Caco-2 (cell line): ENCODE results near the gene HSD17B11. TPM values are rescaled to one million over a fixed set of nuclear protein-coding genes. Genes with fewer than 3 reads are reported as not detected.

ENCODE experiments used
- BruUV-seq: library from RNA; stranded (reverse); fragments of 400-500 nt; replicated peaks from 2 replicates; lab custom pipeline; 2021; lab: Mats Ljungman, UMichigan
- CTCF ChIA-PET: fragments of 300-600 bp; sonication (Branson Sonifier 250); formaldehyde crosslinking; loops from one replicate; lab custom pipeline; 2022; ENCODE audit warnings: antibody characterized with exemption; lab: Charles Lee
- POLR2A ChIA-PET: fragments of 300-600 bp; sonication (Branson Sonifier 250); formaldehyde crosslinking; loops from one replicate; lab custom pipeline; 2022; ENCODE audit warnings: antibody characterized with exemption; lab: Charles Lee
- DNase-seq, 2 experiments: peaks; one replicate each; pipeline versions ENCODE4 v3.0.0 to v3.0.0-alpha.2; 2020 to 2022
- H3K27me3 ChIP-seq: replicated peaks from 2 replicates; pipeline ENCODE4 v1.6.0; 2011; ENCODE audit warnings: low read length; ENCODE audit not compliant: control insufficient read depth, insufficient read depth
- H3K36me3 ChIP-seq: 2 replicates; pipeline ENCODE4 v1.5.1; 2011; ENCODE audit warnings: low read length; ENCODE audit not compliant: control insufficient read depth, insufficient read depth
- H3K4me1 ChIP-seq: fragments of 250-450 bp; sonication (Bioruptor Pico); 2 replicates; pipeline ENCODE4 v1.5.1; 2020; ENCODE audit warnings: mild to moderate bottlenecking
- H3K4me3 ChIP-seq: 2 replicates; pipeline ENCODE4 v1.5.1; 2011; ENCODE audit warnings: low read depth, mild to moderate bottlenecking, control low read depth, low read length
- H3K9me3 ChIP-seq: fragments of 250-450 bp; sonication (Bioruptor Pico); 2 replicates; pipeline ENCODE4 v1.5.1; 2020; ENCODE audit warnings: mild to moderate bottlenecking, moderate library complexity
- H3K27ac Mint-ChIP-seq: one replicate; pipeline ENCODE4 v1.8.0; 2022; ENCODE audit warnings: mixed read lengths; ENCODE audit not compliant: unreplicated experiment
- H3K27me3 Mint-ChIP-seq: one replicate; pipeline ENCODE4 v1.8.0; 2022; ENCODE audit warnings: mixed read lengths; ENCODE audit not compliant: insufficient read depth, unreplicated experiment
- H3K36me3 Mint-ChIP-seq: one replicate; pipeline ENCODE4 v1.8.0; 2022; ENCODE audit warnings: mild to moderate bottlenecking, mixed read lengths; ENCODE audit not compliant: insufficient read depth, unreplicated experiment
- H3K4me1 Mint-ChIP-seq: one replicate; pipeline ENCODE4 v1.8.0; 2022; ENCODE audit warnings: low read depth, mixed read lengths; ENCODE audit not compliant: unreplicated experiment
- H3K4me3 Mint-ChIP-seq: one replicate; pipeline ENCODE4 v1.8.0; 2022; ENCODE audit warnings: mild to moderate bottlenecking, moderate library complexity, mixed read lengths; ENCODE audit not compliant: unreplicated experiment
- H3K9me3 Mint-ChIP-seq: one replicate; pipeline ENCODE4 v1.8.0; 2022; ENCODE audit warnings: mixed read lengths; ENCODE audit not compliant: unreplicated experiment
- intact Hi-C: fragments of 100-400 bp; cut with micrococcal nuclease; formaldehyde crosslinking; loops from one replicate; pipeline ENCODE4 v1.10.0; 2022; ENCODE audit not compliant: unreplicated experiment
- total RNA-seq: library from RNA; stranded (reverse); gene quantifications from 2 replicates; pipeline ENCODE4 v1.2.3, GENCODE V29; 2022
- TF ChIP-seq, protein P1 (sequence below), 2 experiments: fragments of 200-600 bp in 1 of 2; IDR thresholded peaks; 1 replicate in 1 of 2; 2 replicates in 1 of 2; pipeline versions ENCODE4 v1.5.1 to v1.8.0; 2011 to 2022; ENCODE audit warnings: antibody characterized with exemption in 1 of 2, control low read depth in 1 of 2, inconsistent platforms in 1 of 2, low read depth in 1 of 2, low read length in 1 of 2, mild to moderate bottlenecking in 1 of 2, moderate library complexity in 1 of 2; ENCODE audit not compliant: insufficient read depth in 1 of 2, severe bottlenecking in 1 of 2, unreplicated experiment in 1 of 2

The HSD17B11 gene
- total RNA-seq, 1 experiment from 2014 or later: 42.8 TPM

DNA sequence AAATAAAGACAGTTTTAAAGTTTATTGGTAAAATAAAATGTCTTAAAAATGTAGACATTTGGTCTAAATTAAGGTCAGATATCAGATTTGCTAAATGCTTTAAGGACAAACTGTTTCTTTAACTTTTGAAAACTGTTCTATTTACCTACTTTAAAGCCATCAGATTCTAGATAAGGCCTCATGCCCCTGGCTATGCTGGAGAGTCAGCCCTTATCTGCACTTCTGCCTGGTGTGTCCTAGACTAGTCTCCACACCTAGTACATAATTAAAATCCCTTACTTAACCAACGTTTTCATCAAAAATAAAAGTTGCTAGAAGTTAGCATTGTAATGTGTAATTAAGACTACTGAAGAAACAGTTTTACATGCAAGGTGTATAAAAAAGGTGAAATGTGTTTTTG is 25.6 kb downstream of the HSD17B11 start:
- intact Hi-C loops: no loop called here
- ChIA-PET POLR2A (no interaction called here), CTCF (no interaction called here)
- H3K27me3 ChIP-seq: no peaks in the 10 kb centered on the region
- peak; percentile 29 to 41 for DNase-seq
- peaks cover 23% of the 10 kb centered on the region for H3K4me1 ChIP-seq
- peak overlapping the region; percentile 65 for H3K27ac Mint-ChIP-seq
- H3K9me3 ChIP-seq: no peaks in the 10 kb centered on the region
- no TSS peak for BruUV-seq
- TF ChIP-seq, protein P1, sequence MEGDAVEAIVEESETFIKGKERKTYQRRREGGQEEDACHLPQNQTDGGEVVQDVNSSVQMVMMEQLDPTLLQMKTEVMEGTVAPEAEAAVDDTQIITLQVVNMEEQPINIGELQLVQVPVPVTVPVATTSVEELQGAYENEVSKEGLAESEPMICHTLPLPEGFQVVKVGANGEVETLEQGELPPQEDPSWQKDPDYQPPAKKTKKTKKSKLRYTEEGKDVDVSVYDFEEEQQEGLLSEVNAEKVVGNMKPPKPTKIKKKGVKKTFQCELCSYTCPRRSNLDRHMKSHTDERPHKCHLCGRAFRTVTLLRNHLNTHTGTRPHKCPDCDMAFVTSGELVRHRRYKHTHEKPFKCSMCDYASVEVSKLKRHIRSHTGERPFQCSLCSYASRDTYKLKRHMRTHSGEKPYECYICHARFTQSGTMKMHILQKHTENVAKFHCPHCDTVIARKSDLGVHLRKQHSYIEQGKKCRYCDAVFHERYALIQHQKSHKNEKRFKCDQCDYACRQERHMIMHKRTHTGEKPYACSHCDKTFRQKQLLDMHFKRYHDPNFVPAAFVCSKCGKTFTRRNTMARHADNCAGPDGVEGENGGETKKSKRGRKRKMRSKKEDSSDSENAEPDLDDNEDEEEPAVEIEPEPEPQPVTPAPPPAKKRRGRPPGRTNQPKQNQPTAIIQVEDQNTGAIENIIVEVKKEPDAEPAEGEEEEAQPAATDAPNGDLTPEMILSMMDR (IDR thresholded peaks at IDR 0.05; ENCODE audit: insufficient read depth in 1 of 2, low read depth in 1 of 2, low read length in 1 of 2, severe bottlenecking in 1 of 2, unreplicated experiment in 1 of 2): no peak
- peaks cover 36% of the 10 kb centered on the region for H3K36me3 Mint-ChIP-seq
- no peak overlapping the region for H3K4me3 Mint-ChIP-seq
- no peaks in the 10 kb centered on the region for H3K9me3 Mint-ChIP-seq
- peaks cover 18% of the 10 kb centered on the region for H3K4me1 Mint-ChIP-seq
- no peaks in the 10 kb centered on the region for H3K27me3 Mint-ChIP-seq
- H3K36me3 ChIP-seq: peaks cover 3% of the 10 kb centered on the region; the same call in 1 of the 2 replicates
- H3K4me3 ChIP-seq: no peak overlapping the region

DNA sequence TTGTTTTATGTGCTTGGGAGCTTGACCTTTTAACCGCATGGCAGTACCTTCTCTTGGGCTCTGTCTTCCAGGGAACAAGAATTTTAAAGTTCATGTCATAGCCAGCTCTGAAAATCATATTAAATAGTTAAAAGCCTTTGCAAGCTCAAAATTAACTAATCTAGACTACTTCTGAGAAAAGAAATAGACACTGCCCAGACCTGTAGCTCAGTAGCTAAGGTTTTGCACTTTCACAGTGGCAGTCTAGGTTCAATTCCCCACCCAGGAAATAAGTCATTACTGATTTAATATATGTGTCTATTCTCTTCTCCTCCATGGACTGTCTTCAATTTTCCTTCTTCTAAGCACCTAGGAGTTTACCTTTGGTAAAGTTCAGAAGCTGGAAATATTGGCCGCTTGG is 27.4 kb downstream of the HSD17B11 start:
- no peak overlapping the region for H3K4me3 Mint-ChIP-seq
- Histone ChIP-seq H3K27me3 (no peaks in the 10 kb centered on the region), H3K4me3 (no peak overlapping the region), H3K9me3 (no peaks in the 10 kb centered on the region), H3K36me3 (peaks cover 3% of the 10 kb centered on the region; the same call in 1 of the 2 replicates), H3K4me1 (peaks cover 24% of the 10 kb centered on the region)
- POLR2A ChIA-PET: interaction anchor here (0.7 kb wide), 1 partner anchor 12 kb away, joined by 9 read pairs; no protein-coding TSS in a partner anchor
- TF ChIP-seq, protein P1 (IDR thresholded peaks at IDR 0.05; ENCODE audit: insufficient read depth in 1 of 2, low read depth in 1 of 2, low read length in 1 of 2, severe bottlenecking in 1 of 2, unreplicated experiment in 1 of 2): no peak
- H3K4me1 Mint-ChIP-seq: peaks cover 17% of the 10 kb centered on the region
- intact Hi-C loops: no loop called here
- no peak for DNase-seq
- H3K27me3 Mint-ChIP-seq: no peaks in the 10 kb centered on the region
- BruUV-seq: no TSS peak
- no peak overlapping the region for H3K27ac Mint-ChIP-seq
- H3K9me3 Mint-ChIP-seq: no peaks in the 10 kb centered on the region
- H3K36me3 Mint-ChIP-seq: peaks cover 41% of the 10 kb centered on the region
- CTCF ChIA-PET: interaction anchor here (0.8 kb wide), 1 partner anchor 12 kb away, joined by 4 read pairs; no protein-coding TSS in a partner anchor

DNA sequence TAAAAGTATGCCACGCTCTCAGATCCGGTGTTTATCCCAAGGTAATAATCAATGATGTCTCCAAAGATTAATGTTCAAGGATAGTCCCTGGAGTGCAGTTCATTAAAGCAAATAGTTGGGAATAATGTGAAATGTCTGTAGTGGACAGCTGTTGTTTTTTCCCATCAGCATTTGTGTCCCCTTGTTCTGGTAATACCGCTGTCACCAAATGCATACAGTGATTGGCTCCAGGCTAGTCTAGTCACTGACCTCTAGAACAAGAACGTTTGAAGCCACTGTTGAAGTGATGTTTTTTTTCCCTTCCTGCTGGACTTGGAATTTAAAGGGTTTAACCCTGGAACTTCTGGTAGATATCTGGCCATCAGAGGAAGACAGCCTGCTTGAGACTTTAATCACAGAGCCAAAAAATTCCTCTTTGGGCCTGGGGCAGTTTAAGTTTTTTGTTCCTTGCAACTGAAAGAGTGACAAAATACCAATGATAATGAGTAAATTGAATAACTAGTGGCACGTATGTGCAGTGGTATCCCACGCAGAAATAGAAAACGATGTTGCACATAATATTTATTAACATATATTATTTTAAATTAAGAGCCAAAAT is 30.6 kb downstream of the HSD17B11 start:
- no peaks in the 10 kb centered on the region for H3K27me3 Mint-ChIP-seq
- peaks cover 3% of the 10 kb centered on the region; the same call in 1 of the 2 replicates for H3K36me3 ChIP-seq
- no peak overlapping the region for H3K4me3 Mint-ChIP-seq
- no peak overlapping the region for H3K4me3 ChIP-seq
- H3K36me3 Mint-ChIP-seq: peaks cover 43% of the 10 kb centered on the region
- BruUV-seq: no TSS peak
- CTCF ChIA-PET: no interaction called here
- H3K27ac Mint-ChIP-seq: no peak overlapping the region
- H3K9me3 ChIP-seq: no peaks in the 10 kb centered on the region
- TF ChIP-seq, protein P1 (IDR thresholded peaks at IDR 0.05; ENCODE audit: insufficient read depth in 1 of 2, low read depth in 1 of 2, low read length in 1 of 2, severe bottlenecking in 1 of 2, unreplicated experiment in 1 of 2): no peak
- intact Hi-C loops: no loop called here
- H3K4me1 Mint-ChIP-seq: peaks cover 2% of the 10 kb centered on the region
- peaks cover 23% of the 10 kb centered on the region for H3K4me1 ChIP-seq
- POLR2A ChIA-PET: no interaction called here
- no peaks in the 10 kb centered on the region for H3K27me3 ChIP-seq
- DNase-seq: no peak
- no peaks in the 10 kb centered on the region for H3K9me3 Mint-ChIP-seq
